Medulla oblongata (tissue), 1 donor: ENCODE data around the gene SPTLC1.
"Not testable (repeated sequence)": the region's sequence is repeated elsewhere in the genome, so short reads cannot be mapped to it uniquely, and the experiment has no call there.

Experiments
- DNase-seq: peaks from one replicate; pipeline ENCODE4 v3.0.0-alpha.2; 2015; ENCODE audit errors: extremely low spot score

Gene SPTLC1

GRCh38 chr9:92033307-92033706, 81.9 kb downstream of the SPTLC1 start:
- DNase-seq: no peak

DNA sequence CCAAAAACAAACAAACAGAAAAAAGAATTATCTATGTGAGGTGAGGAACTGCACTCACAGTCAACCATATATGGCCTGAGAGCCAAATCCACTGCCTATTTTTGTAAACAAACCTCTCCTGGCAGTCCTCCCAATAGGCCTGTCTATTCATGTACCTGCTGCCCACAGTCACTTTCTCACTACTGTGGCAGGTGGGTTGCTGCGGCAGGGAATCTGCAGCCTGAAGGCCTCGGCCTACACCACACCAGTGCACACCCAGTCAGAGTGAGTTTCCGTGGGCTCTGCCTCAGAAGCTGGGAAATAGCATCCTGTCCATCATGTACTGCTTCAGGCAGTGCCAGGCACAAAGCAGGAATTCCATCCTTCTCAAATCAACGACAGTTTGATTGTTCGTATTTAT, 82.3 kb downstream of the SPTLC1 start:
- no peak for DNase-seq

GRCh38 chr9:92030367-92030766, 84.8 kb downstream of the SPTLC1 start:
- no peak for DNase-seq

GRCh38 chr9:92029553-92029952, 85.7 kb downstream of the SPTLC1 start:
- no peak for DNase-seq

DNA sequence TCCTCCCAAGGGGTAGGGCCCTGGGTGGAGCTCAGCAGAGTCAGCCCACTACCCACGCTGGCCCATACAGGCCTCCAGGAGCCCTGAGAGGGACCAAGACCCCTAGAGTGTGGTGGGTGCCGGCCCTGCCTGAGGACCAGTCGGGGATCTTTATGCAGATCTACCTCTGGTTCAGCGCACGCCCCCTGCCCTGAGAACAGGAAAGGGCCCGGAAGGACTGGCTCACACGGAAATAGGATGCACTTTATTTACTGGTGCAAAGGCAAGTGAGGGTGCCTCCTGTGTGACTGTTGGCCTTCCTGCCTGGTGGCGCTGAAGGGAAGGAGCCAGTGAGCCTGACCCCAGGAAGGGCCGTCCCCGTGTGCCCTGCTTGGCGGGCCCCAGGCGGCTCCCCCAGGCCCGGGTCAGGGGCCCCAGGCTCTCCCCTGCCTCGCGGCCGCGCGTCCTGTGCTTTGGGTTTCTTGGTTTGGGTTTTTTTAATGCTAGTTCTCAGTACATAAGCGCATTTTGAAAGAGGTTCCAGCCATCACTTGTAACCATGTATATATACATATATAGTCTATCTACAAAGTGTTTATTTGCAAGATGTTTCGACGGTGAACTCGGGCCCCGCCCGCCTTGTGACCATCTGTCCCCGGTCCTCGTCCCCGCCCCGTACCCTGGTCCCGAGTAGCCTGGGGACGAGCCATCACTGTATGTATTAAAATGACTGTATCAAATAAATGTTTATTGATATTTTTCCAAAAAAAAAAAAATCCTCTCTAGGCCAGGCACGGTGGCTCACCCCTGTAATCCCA, 88.8 kb downstream of the SPTLC1 start:
- no peak for DNase-seq

DNA sequence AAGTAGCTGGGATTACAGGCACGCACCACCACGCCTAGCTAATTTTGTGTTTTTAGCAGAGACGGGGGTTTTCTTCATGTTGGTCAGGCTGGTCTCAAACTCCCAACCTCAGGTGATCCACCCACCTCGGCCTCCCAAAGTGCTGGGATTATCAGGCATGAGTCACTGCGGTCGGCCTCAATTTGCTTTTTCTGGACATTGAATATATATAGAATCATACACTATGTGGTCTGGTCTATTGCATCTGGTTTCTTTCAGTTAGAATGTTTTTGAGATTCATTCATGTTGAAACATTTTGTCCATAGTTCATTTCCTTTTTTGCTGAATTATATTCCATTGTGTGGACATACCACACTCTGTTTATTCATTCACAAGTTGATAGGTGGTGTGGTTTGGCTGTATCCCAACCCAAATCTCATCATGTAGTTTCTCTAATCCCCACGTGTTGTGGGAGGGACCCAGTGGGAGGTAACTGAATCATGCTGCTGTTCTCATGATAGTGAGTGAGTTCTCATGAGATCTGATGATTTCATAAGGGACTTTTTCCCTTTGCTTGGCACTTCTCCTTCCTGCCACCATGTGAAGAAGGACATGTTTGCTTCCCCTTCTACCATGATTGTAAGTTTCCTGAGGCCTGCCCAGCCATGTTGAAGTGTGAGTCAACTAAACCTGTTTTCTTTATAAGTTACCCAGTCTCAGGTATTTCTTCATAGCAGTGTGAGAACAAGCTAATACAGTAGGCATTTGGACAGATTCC, 93.2 kb downstream of the SPTLC1 start:
- not testable (repeated sequence) for DNase-seq

- no peak for DNase-seq
Measured at GRCh38 chr9:92019658-92020057, 95.6 kb downstream of the SPTLC1 start.

DNA sequence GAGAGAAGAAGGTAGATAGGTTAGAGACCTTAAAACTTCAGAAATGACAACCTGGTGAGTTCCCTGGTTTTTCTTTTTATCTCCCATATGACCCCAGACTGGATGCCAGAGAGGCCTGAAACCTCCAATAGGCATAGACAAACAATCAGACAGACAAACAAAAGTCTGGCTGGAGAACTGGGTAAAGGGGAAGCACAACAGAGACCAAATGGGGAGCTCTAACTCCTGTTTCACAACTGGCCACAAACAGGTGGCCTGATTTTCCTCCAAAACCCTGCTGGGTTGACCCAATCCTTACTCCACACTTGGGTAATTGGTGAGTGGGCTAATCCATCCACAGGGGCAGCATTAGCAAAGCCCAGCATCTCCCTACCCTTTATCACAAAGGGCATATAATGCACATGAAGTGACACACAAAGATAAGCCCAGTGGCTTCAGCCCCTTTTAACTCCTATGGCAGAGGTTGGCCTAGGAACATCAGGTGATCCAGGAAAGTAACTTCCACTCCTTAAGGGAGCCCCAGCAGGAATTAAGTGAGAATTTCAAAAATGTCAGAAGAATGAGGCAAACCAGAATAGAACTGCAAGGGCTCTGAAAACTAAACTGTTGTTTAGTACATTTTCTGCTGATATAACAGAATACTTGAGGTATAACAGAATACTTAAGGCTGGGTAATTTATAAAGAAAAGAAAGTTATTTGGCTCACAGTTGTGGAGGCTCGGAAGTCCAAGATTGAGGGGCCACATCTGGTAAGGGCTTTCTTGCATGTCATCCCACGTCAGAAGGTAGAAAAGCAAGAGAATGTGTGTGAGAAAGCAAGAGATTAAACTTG, 104.3 kb downstream of the SPTLC1 start:
- DNase-seq: no peak

- not testable (repeated sequence) for DNase-seq
Measured at GRCh38 chr9:92010253-92010652, 105.0 kb downstream of the SPTLC1 start.

GRCh38 chr9:92008041-92008440, 107.2 kb downstream of the SPTLC1 start:
- no peak for DNase-seq

DNA sequence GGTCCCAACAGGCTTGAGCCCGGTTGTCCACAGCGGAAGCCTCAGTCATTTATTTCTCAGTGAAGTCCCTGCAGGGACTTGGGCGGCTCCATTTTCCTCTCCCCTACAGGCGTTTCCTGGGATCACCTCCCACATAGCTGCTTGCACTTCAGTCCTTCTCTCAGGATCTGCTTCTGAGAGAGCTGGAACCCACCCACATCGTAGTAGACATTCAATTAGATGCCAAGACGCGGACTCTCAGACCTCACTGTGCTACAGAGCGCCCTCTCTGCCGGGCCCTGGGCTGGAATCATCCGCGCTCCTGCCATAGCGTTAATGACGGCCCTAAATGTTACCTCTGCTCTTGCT, 111.2 kb downstream of the SPTLC1 start:
- no peak for DNase-seq

- DNase-seq: no peak
Measured at GRCh38 chr9:92003308-92004044, 111.7 kb downstream of the SPTLC1 start.

GRCh38 chr9:92001948-92002347, 113.3 kb downstream of the SPTLC1 start:
- not testable (repeated sequence) for DNase-seq

GRCh38 chr9:92001244-92001643, 114.0 kb downstream of the SPTLC1 start:
- no peak for DNase-seq

GRCh38 chr9:91995000-91995655, 120.1 kb downstream of the SPTLC1 start:
- peak; percentile 2 for DNase-seq

GRCh38 chr9:91994422-91994821, 120.8 kb downstream of the SPTLC1 start:
- no peak for DNase-seq

- no peak for DNase-seq
Measured at GRCh38 chr9:91992461-91993041, 122.7 kb downstream of the SPTLC1 start.

DNA sequence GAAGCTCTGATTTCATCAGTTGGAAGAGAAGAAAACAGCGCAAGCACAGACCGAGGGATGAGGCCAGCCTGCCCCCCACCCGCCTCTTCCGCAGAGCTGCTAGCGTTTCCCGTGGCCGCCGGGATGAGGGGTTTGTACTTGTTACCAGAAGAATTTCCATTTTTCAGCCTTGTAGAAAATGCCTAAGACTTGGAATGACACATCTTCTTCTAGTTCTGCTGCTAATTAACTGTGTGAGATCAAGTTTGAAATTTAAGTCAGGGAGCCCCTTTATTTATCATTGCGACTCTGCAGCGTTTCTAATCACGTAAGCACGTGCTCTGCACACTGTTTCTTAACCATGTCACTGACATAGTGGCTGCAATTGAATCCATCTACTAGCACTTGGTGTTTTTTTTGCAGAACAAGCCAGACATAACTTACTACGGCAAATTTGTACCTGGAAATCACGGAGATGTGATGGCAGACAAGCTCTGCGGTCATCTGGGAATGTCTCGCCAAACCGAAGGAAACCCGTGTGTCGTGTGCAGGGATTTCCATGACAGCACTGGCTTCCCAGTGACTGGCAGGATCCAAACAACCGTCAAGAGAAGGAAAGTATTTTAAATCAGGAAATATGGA, 123.4 kb downstream of the SPTLC1 start:
- DNase-seq: no peak

GRCh38 chr9:91986248-91986647, 129.0 kb downstream of the SPTLC1 start:
- no peak for DNase-seq

DNA sequence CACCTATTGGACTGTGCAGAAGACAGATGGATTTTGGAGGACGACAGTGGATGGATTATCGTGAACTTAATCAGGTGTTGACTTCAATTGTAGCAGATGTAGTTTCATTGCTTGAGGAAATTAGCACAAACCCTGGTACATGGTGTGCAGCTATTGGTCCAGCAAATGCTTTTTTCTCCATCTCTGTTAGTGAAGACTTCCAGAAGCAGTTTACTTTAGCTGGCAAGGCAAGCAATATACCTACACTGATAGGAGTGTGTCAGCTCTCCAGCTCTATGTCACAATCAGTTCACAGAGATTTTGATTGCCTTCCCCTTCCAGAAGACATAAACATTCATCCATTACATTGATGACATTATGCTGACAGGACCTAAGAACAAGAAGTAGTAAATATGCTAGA, 129.5 kb downstream of the SPTLC1 start:
- no peak for DNase-seq
